Suprapubic skin (tissue), 4 donors: ENCODE data around the gene SPATS2. TPM values are rescaled to one million over a fixed set of nuclear protein-coding genes. Genes with fewer than 3 reads are reported as not detected.

Experiments used
- DNase-seq, 2 donors: peaks; one replicate each; pipeline ENCODE4 v3.0.0-alpha.2; 2019; ENCODE audit warnings: low spot score in 2 of 2
- H3K27ac ChIP-seq: fragments of 200-600 bp; sonication (generic); one replicate; pipeline ENCODE4 v1.5.1; 2019
- H3K27me3 ChIP-seq: fragments of 200-600 bp; sonication (generic); one replicate; pipeline ENCODE4 v1.5.1; 2019
- H3K36me3 ChIP-seq: fragments of 200-600 bp; sonication (generic); one replicate; pipeline ENCODE4 v1.5.1; 2019
- H3K4me1 ChIP-seq: fragments of 200-600 bp; sonication (generic); one replicate; pipeline ENCODE4 v1.5.1; 2019
- H3K4me3 ChIP-seq: fragments of 200-600 bp; sonication (generic); one replicate; pipeline ENCODE4 v1.5.1; 2019; ENCODE audit warnings: mild to moderate bottlenecking
- H3K9me3 ChIP-seq: fragments of 200-600 bp; sonication (generic); one replicate; pipeline ENCODE4 v1.5.1; 2019
- EP300 ChIP-seq: sonication (generic); formaldehyde crosslinking; IDR thresholded peaks from one replicate; pipeline ENCODE4 v1.6.1; 2017; ENCODE audit warnings: antibody characterized with exemption
- POLR2A ChIP-seq, 2 donors: fragments of 450-650 bp; IDR thresholded peaks; one replicate each; pipeline ENCODE4 v1.6.1; 2017; ENCODE audit warnings: antibody characterized with exemption in 2 of 2, mild to moderate bottlenecking in 2 of 2, moderate library complexity in 2 of 2
- POLR2AphosphoS5 ChIP-seq, 3 donors: sonication (generic); formaldehyde crosslinking; IDR thresholded peaks; one replicate each; pipeline ENCODE4 v1.6.1; 2017; ENCODE audit warnings: antibody characterized with exemption in 3 of 3
- WGBS: methylation state at CpG from one replicate; pipeline ENCODE4 v1.1.5; 2018; 5-methylcytosine and 5-hydroxymethylcytosine counted together
- total RNA-seq, 4 donors: library from RNA; depleted of rRNA; stranded (reverse); fragments of >200 nt; gene quantifications; one replicate each; pipeline ENCODE4 v1.1.0, GENCODE V29; 2016
- TF ChIP-seq, protein P1 (sequence below), 2 donors: fragments of 200-600 bp in 1 of 2; fragments of 450-650 bp in 1 of 2; sonication (generic) in 1 of 2; IDR thresholded peaks; one replicate each; pipeline ENCODE4 v1.5.1; 2016 to 2019; ENCODE audit warnings: antibody characterized with exemption in 2 of 2, mild to moderate bottlenecking in 1 of 2, moderate library complexity in 1 of 2

The SPATS2 gene
- total RNA-seq, 4 donors from 2014 or later, result 22.7 to 42.6 (median 27.2) TPM

DNA sequence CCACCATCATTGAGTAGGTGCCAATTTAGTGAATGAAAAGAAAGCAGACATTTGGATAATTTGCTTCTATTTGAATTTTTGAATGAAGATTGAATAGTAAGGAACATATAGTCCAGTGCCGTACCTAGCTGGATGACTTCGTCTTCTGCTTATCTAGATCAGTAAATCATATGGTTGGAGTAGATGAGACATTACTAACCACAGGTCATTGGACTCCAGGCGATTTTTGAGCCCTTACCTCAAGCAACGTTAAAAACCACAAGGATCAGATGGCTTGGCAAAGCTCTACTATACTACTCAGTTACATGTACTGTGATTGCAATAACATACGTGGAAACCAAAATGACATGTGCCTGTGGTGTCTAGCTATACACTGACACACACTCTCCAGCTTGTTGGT lies 1.7 kb upstream of the SPATS2 start:
- no peak for DNase-seq
- Histone ChIP-seq H3K36me3 (no peaks in the 10 kb centered on the region), H3K27me3 (no peaks in the 10 kb centered on the region), H3K4me1 (peaks cover 46% of the 10 kb centered on the region), H3K27ac (no peak overlapping the region), H3K9me3 (no peaks in the 10 kb centered on the region), H3K4me3 (peak overlapping the region; percentile 85)
- WGBS, result 64% methylated on average over 5 of the region's 5 CpGs
- TF ChIP-seq POLR2A (IDR thresholded peaks at IDR 0.05), result no peak
- TF ChIP-seq POLR2AphosphoS5 (IDR thresholded peaks at IDR 0.05), result no peak
- no peak for TF ChIP-seq EP300
- TF ChIP-seq, protein P1, sequence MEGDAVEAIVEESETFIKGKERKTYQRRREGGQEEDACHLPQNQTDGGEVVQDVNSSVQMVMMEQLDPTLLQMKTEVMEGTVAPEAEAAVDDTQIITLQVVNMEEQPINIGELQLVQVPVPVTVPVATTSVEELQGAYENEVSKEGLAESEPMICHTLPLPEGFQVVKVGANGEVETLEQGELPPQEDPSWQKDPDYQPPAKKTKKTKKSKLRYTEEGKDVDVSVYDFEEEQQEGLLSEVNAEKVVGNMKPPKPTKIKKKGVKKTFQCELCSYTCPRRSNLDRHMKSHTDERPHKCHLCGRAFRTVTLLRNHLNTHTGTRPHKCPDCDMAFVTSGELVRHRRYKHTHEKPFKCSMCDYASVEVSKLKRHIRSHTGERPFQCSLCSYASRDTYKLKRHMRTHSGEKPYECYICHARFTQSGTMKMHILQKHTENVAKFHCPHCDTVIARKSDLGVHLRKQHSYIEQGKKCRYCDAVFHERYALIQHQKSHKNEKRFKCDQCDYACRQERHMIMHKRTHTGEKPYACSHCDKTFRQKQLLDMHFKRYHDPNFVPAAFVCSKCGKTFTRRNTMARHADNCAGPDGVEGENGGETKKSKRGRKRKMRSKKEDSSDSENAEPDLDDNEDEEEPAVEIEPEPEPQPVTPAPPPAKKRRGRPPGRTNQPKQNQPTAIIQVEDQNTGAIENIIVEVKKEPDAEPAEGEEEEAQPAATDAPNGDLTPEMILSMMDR (IDR thresholded peaks at IDR 0.05), result no peak

DNA sequence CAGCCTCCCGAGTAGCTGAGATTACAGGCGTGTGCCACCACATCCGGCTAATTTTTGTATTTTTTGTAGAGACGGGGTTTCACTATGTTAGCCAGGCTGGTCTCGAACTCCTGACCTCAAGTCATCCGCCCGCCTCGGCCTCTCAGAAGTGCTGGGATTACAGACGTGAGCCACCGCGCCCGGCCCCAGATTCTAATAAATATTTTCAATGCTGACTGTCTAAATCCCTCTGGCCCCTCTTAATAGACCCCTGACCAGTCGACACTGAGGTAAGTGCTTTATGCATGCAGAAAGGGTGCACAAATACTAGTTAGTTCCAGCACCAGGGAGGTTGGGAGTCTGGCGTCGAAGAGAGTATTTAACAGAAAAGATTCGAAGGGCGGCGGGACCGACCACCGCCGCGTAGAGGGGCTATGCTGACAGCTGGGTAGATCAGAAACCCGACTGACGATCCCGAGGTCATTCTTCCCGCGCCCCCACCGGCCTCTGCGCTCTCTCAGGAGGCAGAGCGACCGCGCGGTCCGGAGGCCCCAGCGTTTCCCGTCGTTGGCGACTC lies 1.1 kb upstream of the SPATS2 start:
- WGBS, result 8% methylated on average over 29 of the region's 38 CpGs
- Histone ChIP-seq H3K9me3 (no peaks in the 10 kb centered on the region), H3K4me1 (peaks cover 46% of the 10 kb centered on the region), H3K27ac (peak overlapping the region; percentile 98), H3K36me3 (no peaks in the 10 kb centered on the region), H3K4me3 (peak overlapping the region; percentile 85), H3K27me3 (no peaks in the 10 kb centered on the region)
- TF ChIP-seq, protein P1 (IDR thresholded peaks at IDR 0.05), result no peak
- no peak for TF ChIP-seq POLR2A (IDR thresholded peaks at IDR 0.05)
- TF ChIP-seq EP300, result no peak
- no peak for TF ChIP-seq POLR2AphosphoS5 (IDR thresholded peaks at IDR 0.05)
- no peak for DNase-seq

DNA sequence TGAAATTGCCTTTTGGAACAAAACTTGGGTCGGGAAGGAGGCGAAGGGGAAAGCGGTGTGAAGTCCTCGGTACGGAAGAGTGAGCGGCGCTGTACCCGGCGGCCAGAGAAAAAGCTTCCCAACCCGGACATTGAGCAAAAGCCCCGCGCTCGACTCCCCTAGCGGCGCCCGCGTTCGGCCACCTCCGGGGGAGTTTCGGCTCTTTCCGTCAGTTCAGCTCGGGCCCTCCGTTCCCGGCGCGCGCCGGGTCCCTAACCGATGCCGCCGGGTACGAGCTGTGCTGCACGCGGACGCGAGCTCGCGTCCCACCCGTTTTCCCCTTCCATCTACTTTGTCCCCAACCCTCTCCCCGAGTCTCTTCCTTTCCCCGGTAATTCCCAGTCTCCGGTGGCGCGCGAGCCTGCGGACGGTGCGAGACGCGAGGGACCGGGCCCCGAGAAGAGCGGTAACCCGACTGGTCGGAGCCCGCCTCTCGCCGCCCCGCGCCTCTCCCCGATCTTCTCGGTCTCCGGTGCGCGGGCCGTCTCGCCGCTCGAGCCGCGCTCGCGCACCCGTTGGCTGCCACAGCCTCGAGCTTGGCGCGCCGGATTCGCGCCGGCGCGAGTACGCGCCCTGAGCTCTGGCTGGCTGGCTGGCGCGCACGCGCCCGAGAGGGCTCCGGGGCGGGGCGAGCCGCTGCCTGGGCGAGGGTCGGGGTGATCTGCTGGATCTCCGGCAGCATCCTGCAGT lies 446 bp upstream of the SPATS2 start:
- 0% methylated on average over 23 of the region's 97 CpGs for WGBS
- H3K27me3 ChIP-seq, result no peaks in the 10 kb centered on the region
- H3K27ac ChIP-seq, result peak overlapping the region; percentile 98
- peaks cover 46% of the 10 kb centered on the region for H3K4me1 ChIP-seq
- H3K4me3 ChIP-seq, result peak overlapping the region; percentile 85
- H3K36me3 ChIP-seq, result no peaks in the 10 kb centered on the region
- H3K9me3 ChIP-seq, result no peaks in the 10 kb centered on the region
- no peak for TF ChIP-seq EP300
- peak in 1 of 2 donors; percentile 58 for TF ChIP-seq POLR2A (IDR thresholded peaks at IDR 0.05)
- TF ChIP-seq, protein P1 (IDR thresholded peaks at IDR 0.05), result peak in 1 of 2 donors; percentile 29
- no peak for TF ChIP-seq POLR2AphosphoS5 (IDR thresholded peaks at IDR 0.05)
- peak; percentile 92 for DNase-seq

DNA sequence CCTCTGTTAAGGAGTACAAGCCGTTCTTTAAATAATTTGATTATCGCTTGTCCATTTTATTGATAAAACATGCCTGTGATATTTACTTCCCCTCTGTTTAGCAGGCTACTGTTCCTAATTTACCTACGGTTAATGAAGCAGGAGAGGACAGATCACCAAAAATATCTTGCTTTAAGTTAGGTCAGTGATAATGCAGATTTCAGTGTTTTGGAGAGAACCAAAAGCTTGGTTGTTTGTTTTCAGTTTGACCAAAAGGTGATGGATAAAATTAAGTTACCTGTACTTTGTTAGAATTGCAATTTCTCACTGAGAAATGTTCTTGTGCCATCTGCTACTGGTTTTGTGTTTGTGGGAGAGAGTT lies 958 bp downstream of the SPATS2 start:
- H3K27ac ChIP-seq, result peak overlapping the region; percentile 98
- DNase-seq, result no peak

More for the DNA sequence above, 958 bp downstream of the SPATS2 start:
- no peak for TF ChIP-seq EP300
- TF ChIP-seq POLR2A (IDR thresholded peaks at IDR 0.05), result no peak
- TF ChIP-seq POLR2AphosphoS5 (IDR thresholded peaks at IDR 0.05), result no peak
- TF ChIP-seq, protein P1 (IDR thresholded peaks at IDR 0.05), result no peak
- H3K36me3 ChIP-seq, result no peaks in the 10 kb centered on the region
- 8% methylated on average over 3 of the region's 3 CpGs for WGBS
- peaks cover 43% of the 10 kb centered on the region for H3K4me1 ChIP-seq
- no peaks in the 10 kb centered on the region for H3K27me3 ChIP-seq
- H3K9me3 ChIP-seq, result no peaks in the 10 kb centered on the region
- peak overlapping the region; percentile 85 for H3K4me3 ChIP-seq
